SK-MEL-5 (cell line): ENCODE measurements around the gene SMC3. TPM values are rescaled to one million over a fixed set of nuclear protein-coding genes. Genes with fewer than 3 reads are reported as not detected.

ENCODE experiments used
- DNase-seq: peaks from one replicate; pipeline ENCODE4 v3.0.0-alpha.2; 2016; ENCODE audit warnings: low read depth, low spot score
- in situ Hi-C: cut with HindIII; loops from 2 replicates; pipeline ENCODE4 v1.10.0; 2016; ENCODE audit warnings: low sequenced_read_pairs, high pct_unique_total_duplicates, low pct_unique_long_range_greater_than_20kb
- small RNA-seq, 2 experiments: library from RNA; depleted of rRNA; stranded (forward); fragments of <200 nt; gene quantifications; one replicate each; pipeline ENCODE3, GENCODE V24; 2014
- total RNA-seq: library from RNA; depleted of rRNA; stranded (reverse); fragments of >200 nt; shearing (Covaris generic); gene quantifications from 2 replicates; pipeline ENCODE4 v1.2.3, GENCODE V29; 2014; rRNA removed

SMC3 gene
- total RNA-seq, 1 experiment from 2014 or later, result 29.5 TPM

GRCh38 chr10:110648692-110649346, 81.3 kb downstream of the SMC3 start:
- in situ Hi-C loops, result no loop called here
- DNase-seq, result peak; percentile 36

DNA sequence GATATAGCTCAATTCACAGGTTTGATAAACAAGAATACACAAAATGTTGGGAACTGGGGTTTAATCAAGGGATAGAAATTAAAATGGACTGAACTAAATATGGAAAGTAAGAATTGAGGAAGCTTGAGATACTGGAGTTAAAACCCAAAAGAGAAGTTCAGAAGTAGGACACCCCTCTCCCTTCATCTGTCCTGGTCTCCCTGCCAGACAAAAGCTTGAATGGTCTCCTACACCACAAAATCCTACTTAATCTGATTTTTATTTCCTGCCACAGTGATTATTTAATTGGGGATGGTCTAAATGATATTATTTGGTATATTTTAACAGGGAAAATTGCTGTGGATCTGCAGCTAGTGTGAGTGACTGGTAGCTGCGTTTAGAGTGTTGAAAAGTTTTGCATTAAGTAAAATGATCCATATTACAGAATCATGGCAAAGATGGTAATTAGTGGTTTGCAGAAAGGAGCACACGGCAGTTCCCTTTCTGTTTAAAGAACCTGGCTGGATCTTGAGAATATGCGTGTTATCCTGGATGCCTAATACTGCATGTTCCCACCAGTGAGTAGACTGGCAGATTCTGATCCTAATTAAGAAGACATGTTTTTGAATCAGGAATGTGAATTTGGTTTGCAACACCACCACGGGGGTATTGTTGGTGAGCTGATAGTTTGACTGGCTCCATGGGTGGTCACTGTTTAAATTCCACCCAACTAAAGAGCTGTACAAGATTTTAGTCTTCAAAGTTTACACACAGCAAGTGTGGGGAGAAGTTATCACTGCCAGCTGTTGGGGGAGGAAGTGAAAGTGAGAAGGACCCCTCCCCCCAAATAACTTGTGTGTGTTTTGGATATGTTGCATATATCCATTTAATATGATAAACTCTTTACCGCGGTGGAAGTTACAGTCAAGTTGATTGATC, 82.1 kb downstream of the SMC3 start:
- in situ Hi-C loops, result no loop called here
- DNase-seq, result no peak

DNA sequence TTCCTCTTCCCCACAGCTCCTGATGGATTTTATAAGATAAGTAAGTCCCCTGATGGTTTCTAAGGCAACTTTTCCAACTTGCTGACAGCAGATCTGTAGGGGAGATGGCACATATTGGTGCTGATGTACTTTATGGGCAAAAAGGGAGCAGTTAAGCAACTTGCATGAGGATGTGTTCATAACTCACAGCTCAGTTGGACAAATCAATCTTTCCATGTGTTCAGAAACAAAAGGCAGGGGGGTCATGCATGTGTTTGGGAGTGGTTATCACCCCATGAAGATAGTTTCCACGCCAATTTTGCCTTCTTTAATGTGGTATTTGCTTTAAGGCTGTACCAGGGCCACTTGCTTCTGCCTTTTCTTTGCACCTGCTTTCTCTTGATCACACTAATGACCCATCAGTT, 82.8 kb downstream of the SMC3 start:
- in situ Hi-C loops, result no loop called here
- DNase-seq, result no peak

DNA sequence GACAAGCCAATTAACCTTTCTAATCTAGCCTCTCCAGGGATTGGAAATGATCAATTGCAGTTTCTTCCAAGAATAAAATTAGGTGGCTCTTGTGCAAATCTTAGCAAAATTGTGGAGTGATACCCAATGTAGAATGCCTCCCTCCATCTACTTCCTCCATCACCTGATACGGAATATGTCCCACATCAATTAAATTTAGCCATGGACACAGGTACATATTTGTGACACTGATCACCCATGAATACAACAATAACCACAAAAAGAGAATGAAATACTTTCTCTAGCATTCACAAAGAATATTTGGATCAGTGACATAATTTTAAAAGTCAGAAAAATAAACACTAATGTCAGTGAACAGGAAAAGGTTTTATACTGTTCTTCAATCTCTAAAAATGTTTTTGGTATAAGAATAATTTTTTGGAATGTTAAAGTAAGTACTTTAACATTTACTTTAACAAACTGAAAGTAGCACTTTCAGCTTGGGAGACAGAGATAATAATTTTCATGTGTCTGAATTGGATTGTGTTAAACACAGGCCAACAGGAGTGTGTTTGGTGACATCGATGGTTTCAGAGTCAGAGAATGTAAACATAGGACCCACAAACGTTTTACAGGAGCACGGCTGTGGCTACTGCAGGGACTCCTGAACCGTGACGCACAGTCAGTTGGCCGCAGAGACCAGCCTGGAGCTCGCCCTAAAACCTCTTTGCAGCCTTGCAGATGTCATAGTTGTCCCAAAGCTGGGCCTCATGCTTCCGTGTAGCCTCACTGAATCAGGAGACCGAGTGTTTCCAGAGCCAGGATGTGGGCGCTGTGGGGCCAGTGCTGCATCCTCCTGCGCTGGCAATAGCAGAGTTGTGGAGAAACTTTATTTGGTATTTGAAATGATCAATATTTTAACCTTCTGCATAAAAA, 83.8 kb downstream of the SMC3 start:
- DNase-seq, result peak; percentile 26
- in situ Hi-C loops, result no loop called here

- in situ Hi-C loops, result no loop called here
- no peak for DNase-seq
Measured at GRCh38 chr10:110652475-110653118, 85.1 kb downstream of the SMC3 start.

Small RNA genes within 50 kb of the gene (small RNA-seq; reads per million reads assigned to genes)
- 0 reads per million in 2 experiments for gene RF00019

Other genes starting within 250 kb of the SMC3 start
- gene DUSP5, start 69.8 kb upstream of the SMC3 start, total RNA-seq, result 2.7 and 3.0 TPM in 2 replicates
- gene RBM20, start 76.6 kb downstream of the SMC3 start, total RNA-seq, result 1.0 and 1.2 TPM in 2 replicates